Measurements from ENCODE around the gene DPH7.
"Not testable (repeated sequence)": the region's sequence is repeated elsewhere in the genome, so short reads cannot be mapped to it uniquely, and the experiment has no call there.

DPH7 gene

DNA sequence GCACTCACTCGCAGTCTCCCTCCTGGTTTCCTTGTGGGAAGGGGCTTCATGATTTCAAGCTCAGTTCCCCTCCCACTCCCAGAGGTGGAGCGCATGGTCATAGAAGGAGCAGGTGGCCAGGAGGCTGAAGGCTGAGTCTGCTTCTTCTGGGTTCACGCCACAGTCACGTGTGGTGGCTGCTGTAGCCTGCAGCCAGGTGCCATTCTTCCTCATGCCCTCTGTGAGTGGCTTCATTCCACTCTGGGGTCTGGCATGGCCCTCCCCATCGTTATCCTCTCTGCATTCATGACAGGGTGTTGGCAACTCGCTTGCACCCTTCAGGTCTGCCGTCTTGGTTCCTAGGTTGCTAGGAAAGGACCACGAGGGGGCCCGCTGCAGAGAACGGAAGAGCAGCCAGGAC, 23.5 kb downstream of the DPH7 start:
- no peak for TF ChIP-seq EZH2phosphoT487 (IDR thresholded peaks at IDR 0.05; ENCODE audit: low read depth)
- TF ChIP-seq, protein P1, sequence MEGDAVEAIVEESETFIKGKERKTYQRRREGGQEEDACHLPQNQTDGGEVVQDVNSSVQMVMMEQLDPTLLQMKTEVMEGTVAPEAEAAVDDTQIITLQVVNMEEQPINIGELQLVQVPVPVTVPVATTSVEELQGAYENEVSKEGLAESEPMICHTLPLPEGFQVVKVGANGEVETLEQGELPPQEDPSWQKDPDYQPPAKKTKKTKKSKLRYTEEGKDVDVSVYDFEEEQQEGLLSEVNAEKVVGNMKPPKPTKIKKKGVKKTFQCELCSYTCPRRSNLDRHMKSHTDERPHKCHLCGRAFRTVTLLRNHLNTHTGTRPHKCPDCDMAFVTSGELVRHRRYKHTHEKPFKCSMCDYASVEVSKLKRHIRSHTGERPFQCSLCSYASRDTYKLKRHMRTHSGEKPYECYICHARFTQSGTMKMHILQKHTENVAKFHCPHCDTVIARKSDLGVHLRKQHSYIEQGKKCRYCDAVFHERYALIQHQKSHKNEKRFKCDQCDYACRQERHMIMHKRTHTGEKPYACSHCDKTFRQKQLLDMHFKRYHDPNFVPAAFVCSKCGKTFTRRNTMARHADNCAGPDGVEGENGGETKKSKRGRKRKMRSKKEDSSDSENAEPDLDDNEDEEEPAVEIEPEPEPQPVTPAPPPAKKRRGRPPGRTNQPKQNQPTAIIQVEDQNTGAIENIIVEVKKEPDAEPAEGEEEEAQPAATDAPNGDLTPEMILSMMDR (IDR thresholded peaks at IDR 0.05; ENCODE audit: low read depth, low read length), result no peak
- H3K36me3 ChIP-seq (replicated peaks; ENCODE audit: low read depth, low read length), result peaks cover 31% of the 10 kb centered on the region
- H3K79me2 ChIP-seq (ENCODE audit: low read length), result no peaks in the 10 kb centered on the region
- no peaks in the 10 kb centered on the region for H3K9me3 ChIP-seq (ENCODE audit: insufficient read depth, low read length)
- H3K4me1 ChIP-seq (ENCODE audit: low read length), result peaks cover 5% of the 10 kb centered on the region; the same call in 1 of the 2 replicates
- peaks cover 3% of the 10 kb centered on the region; the same call in 1 of the 2 replicates for H4K20me1 ChIP-seq (ENCODE audit: insufficient read depth, low read length)
- no peak overlapping the region for H3K9ac ChIP-seq (ENCODE audit: low read length)
- H3K4me3 ChIP-seq (ENCODE audit: low read length), result no peak overlapping the region
- no peak overlapping the region for H2AFZ ChIP-seq (ENCODE audit: low read depth, low read length)
- no peaks in the 10 kb centered on the region for H3K27me3 ChIP-seq (ENCODE audit: low read depth, low read length)
- no peak overlapping the region for H3K27ac ChIP-seq (ENCODE audit: low read length)
- H3K4me2 ChIP-seq (ENCODE audit: low read length), result no peak overlapping the region

DNA sequence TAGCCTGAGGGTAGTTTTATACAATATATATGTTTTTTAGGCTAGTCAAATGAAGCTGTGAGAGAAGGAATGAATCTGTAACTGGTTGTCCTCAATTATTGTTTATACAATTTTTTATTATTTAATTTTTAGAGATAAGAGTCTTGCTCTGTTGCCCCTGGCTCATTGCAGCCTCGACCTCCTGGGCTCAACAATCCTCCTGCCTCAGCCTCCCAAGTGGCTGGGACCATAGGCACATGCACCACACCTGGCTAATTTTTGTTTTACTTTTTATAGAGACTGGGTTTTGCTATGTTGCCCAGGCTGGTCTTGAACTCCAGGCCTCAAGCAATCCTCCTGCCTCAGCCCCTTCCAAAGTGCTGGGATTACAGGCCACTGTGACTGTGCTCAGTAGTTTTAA, 24.4 kb downstream of the DPH7 start:
- H3K79me2 ChIP-seq (ENCODE audit: low read length), result no peaks in the 10 kb centered on the region
- H3K27me3 ChIP-seq (ENCODE audit: low read depth, low read length), result no peaks in the 10 kb centered on the region
- no peak for TF ChIP-seq EZH2phosphoT487 (IDR thresholded peaks at IDR 0.05; ENCODE audit: low read depth)
- TF ChIP-seq, protein P1 (IDR thresholded peaks at IDR 0.05; ENCODE audit: low read depth, low read length), result no peak
- peaks cover 3% of the 10 kb centered on the region; the same call in 1 of the 2 replicates for H4K20me1 ChIP-seq (ENCODE audit: insufficient read depth, low read length)
- no peak overlapping the region for H3K4me2 ChIP-seq (ENCODE audit: low read length)
- no peak overlapping the region for H3K27ac ChIP-seq (ENCODE audit: low read length)
- H3K4me1 ChIP-seq (ENCODE audit: low read length), result peaks cover 12% of the 10 kb centered on the region; the same call in 1 of the 2 replicates
- no peak overlapping the region for H3K4me3 ChIP-seq (ENCODE audit: low read length)
- H3K9me3 ChIP-seq (ENCODE audit: insufficient read depth, low read length), result no peaks in the 10 kb centered on the region
- peaks cover 31% of the 10 kb centered on the region for H3K36me3 ChIP-seq (replicated peaks; ENCODE audit: low read depth, low read length)
- no peak overlapping the region for H2AFZ ChIP-seq (ENCODE audit: low read depth, low read length)
- H3K9ac ChIP-seq (ENCODE audit: low read length), result no peak overlapping the region

DNA sequence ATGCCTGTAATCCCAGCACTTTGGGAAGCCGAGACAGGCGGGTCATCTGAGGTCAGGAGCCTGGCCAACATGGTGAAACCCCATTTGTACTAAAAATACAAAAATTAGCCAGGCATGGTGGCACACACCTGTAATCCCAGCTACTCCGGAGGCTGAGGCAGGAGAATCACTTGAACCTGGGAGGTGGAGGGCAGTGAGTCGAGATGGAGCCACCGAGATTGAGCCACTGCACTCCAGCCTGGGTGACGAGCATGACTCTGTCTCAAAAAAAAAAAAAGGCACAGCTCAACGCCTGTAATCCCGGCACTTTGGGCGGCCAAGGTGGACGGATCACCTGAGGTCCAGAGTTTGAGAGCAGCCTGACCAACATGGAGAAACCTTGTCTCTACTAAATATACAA, 25.1 kb downstream of the DPH7 start:
- H3K27me3 ChIP-seq (ENCODE audit: low read depth, low read length); H3K4me2 ChIP-seq (ENCODE audit: low read length); H3K4me3 ChIP-seq (ENCODE audit: low read length); H3K27ac ChIP-seq (ENCODE audit: low read length); H3K9me3 ChIP-seq (ENCODE audit: insufficient read depth, low read length); H2AFZ ChIP-seq (ENCODE audit: low read depth, low read length); H3K79me2 ChIP-seq (ENCODE audit: low read length); H4K20me1 ChIP-seq (ENCODE audit: insufficient read depth, low read length); H3K9ac ChIP-seq (ENCODE audit: low read length): not testable (repeated sequence)
- Histone ChIP-seq H3K36me3 (replicated peaks; ENCODE audit: low read depth, low read length) (peaks cover 31% of the 10 kb centered on the region), H3K4me1 (ENCODE audit: low read length) (peaks cover 12% of the 10 kb centered on the region; the same call in 1 of the 2 replicates)

DNA sequence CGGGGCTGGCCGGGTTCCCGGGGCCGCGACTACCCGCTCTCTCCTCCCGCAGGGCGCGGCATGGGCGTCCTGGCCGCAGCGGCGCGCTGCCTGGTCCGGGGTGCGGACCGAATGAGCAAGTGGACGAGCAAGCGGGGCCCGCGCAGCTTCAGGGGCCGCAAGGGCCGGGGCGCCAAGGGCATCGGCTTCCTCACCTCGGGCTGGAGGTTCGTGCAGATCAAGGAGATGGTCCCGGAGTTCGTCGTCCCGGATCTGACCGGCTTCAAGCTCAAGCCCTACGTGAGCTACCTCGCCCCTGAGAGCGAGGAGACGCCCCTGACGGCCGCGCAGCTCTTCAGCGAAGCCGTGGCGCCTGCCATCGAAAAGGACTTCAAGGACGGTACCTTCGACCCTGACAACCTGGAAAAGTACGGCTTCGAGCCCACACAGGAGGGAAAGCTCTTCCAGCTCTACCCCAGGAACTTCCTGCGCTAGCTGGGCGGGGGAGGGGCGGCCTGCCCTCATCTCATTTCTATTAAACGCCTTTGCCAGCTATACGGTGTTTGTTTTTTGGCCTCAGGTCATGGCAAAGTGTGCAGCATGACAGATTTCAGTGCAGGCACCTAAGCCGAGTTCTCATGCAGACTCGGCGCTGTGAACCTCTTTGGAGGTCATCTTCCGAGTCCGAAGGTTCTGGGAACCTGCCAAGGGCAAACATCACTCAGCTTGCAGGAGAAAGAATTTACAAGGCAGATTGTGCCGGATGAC, 26.5 kb downstream of the DPH7 start:
- Histone ChIP-seq H3K4me2 (ENCODE audit: low read length) (peak overlapping the region; percentile 64), H2AFZ (ENCODE audit: low read depth, low read length) (no peak overlapping the region), H3K27ac (ENCODE audit: low read length) (no peak overlapping the region; the same call in 1 of the 2 replicates)

More for the DNA sequence above, 26.5 kb downstream of the DPH7 start:
- no peaks in the 10 kb centered on the region for H3K9me3 ChIP-seq (ENCODE audit: insufficient read depth, low read length)
- no peaks in the 10 kb centered on the region for H3K27me3 ChIP-seq (ENCODE audit: low read depth, low read length)
- H3K9ac ChIP-seq (ENCODE audit: low read length), result peak overlapping the region; percentile 61
- no peaks in the 10 kb centered on the region for H3K79me2 ChIP-seq (ENCODE audit: low read length)
- H3K4me3 ChIP-seq (ENCODE audit: low read length), result peak overlapping the region; percentile 82
- TF ChIP-seq, protein P1 (IDR thresholded peaks at IDR 0.05; ENCODE audit: low read depth, low read length), result no peak
- TF ChIP-seq EZH2phosphoT487 (IDR thresholded peaks at IDR 0.05; ENCODE audit: low read depth), result no peak
- H3K4me1 ChIP-seq (ENCODE audit: low read length), result peaks cover 12% of the 10 kb centered on the region; the same call in 1 of the 2 replicates
- peaks cover 3% of the 10 kb centered on the region; the same call in 1 of the 2 replicates for H4K20me1 ChIP-seq (ENCODE audit: insufficient read depth, low read length)
- peaks cover 24% of the 10 kb centered on the region for H3K36me3 ChIP-seq (replicated peaks; ENCODE audit: low read depth, low read length)
